Mucosa of rectum (tissue), 2 donors: ENCODE measurements around the gene ST3GAL6.

ENCODE experiments used
- H3K27ac ChIP-seq, 2 donors: one replicate each; pipeline ENCODE4 v1.7.0; 2013; ENCODE audit warnings: inconsistent platforms in 2 of 2, low read depth in 2 of 2, low read length in 2 of 2
- H3K27me3 ChIP-seq, 2 donors: one replicate each; pipeline ENCODE4 v1.7.0; 2013; ENCODE audit warnings: low read length in 2 of 2; ENCODE audit not compliant: control insufficient read depth in 2 of 2, insufficient read depth in 2 of 2
- H3K36me3 ChIP-seq, 2 donors: one replicate each; pipeline ENCODE4 v1.7.0; 2013; ENCODE audit warnings: low read length in 2 of 2; ENCODE audit not compliant: control insufficient read depth in 2 of 2, insufficient read depth in 2 of 2
- H3K4me1 ChIP-seq, 2 donors: one replicate each; pipeline ENCODE4 v1.7.0; 2013; ENCODE audit warnings: low read length in 2 of 2, mild to moderate bottlenecking in 1 of 2; ENCODE audit not compliant: control insufficient read depth in 2 of 2, insufficient read depth in 2 of 2
- H3K4me3 ChIP-seq, 2 donors: one replicate each; pipeline ENCODE4 v1.7.0; 2013; ENCODE audit warnings: low read length in 2 of 2
- H3K9ac ChIP-seq, 2 donors: one replicate each; pipeline ENCODE4 v1.7.0; 2013; ENCODE audit warnings: low read length in 2 of 2, low read depth in 1 of 2, mild to moderate bottlenecking in 1 of 2
- H3K9me3 ChIP-seq, 2 donors: one replicate each; pipeline ENCODE4 v1.7.0; 2013; ENCODE audit warnings: low read length in 2 of 2; ENCODE audit not compliant: control insufficient read depth in 2 of 2
- donor health status: healthy.
- donor health status: Normal muscosa, but diverticular disease.

Gene ST3GAL6

GRCh38 chr3:98808071-98808470 is 44.9 kb downstream of the ST3GAL6 start:
- no peak overlapping the region for H3K9ac ChIP-seq
- H3K36me3 ChIP-seq, result peaks cover 22 to 24% of the 10 kb centered on the region in 2 donors
- no peaks in the 10 kb centered on the region for H3K9me3 ChIP-seq
- no peaks in the 10 kb centered on the region for H3K27me3 ChIP-seq
- H3K4me1 ChIP-seq, result no peaks in the 10 kb centered on the region
- H3K27ac ChIP-seq, result no peak overlapping the region
- no peak overlapping the region for H3K4me3 ChIP-seq

GRCh38 chr3:98809557-98809956 is 46.4 kb downstream of the ST3GAL6 start:
- Histone ChIP-seq H3K36me3 (peaks cover 22 to 24% of the 10 kb centered on the region in 2 donors), H3K9me3 (no peaks in the 10 kb centered on the region), H3K4me3 (no peak overlapping the region), H3K27me3 (no peaks in the 10 kb centered on the region), H3K9ac (no peak overlapping the region), H3K4me1 (no peaks in the 10 kb centered on the region), H3K27ac (no peak overlapping the region)

GRCh38 chr3:98811048-98811447 is 47.9 kb downstream of the ST3GAL6 start:
- H3K36me3 ChIP-seq, result peaks cover 17 to 19% of the 10 kb centered on the region in 2 donors
- no peaks in the 10 kb centered on the region for H3K9me3 ChIP-seq
- no peaks in the 10 kb centered on the region for H3K27me3 ChIP-seq
- no peak overlapping the region for H3K9ac ChIP-seq
- H3K4me3 ChIP-seq, result no peak overlapping the region
- no peaks in the 10 kb centered on the region for H3K4me1 ChIP-seq
- H3K27ac ChIP-seq, result no peak overlapping the region

- Histone ChIP-seq H3K9me3 (no peaks in the 10 kb centered on the region), H3K9ac (no peak overlapping the region), H3K4me1 (no peaks in the 10 kb centered on the region), H3K36me3 (peaks cover under 1 to 7% of the 10 kb centered on the region in 2 donors), H3K27me3 (no peaks in the 10 kb centered on the region), H3K27ac (no peak overlapping the region), H3K4me3 (no peak overlapping the region)
Observed at GRCh38 chr3:98812851-98813374, 49.8 kb downstream of the ST3GAL6 start.

GRCh38 chr3:98814817-98815420 is 51.8 kb downstream of the ST3GAL6 start:
- Histone ChIP-seq H3K36me3 (no peaks in the 10 kb centered on the region), H3K4me3 (no peak overlapping the region), H3K9ac (no peak overlapping the region), H3K27me3 (no peaks in the 10 kb centered on the region), H3K4me1 (no peaks in the 10 kb centered on the region), H3K27ac (no peak overlapping the region), H3K9me3 (no peaks in the 10 kb centered on the region)

- no peaks in the 10 kb centered on the region for H3K36me3 ChIP-seq
- no peaks in the 10 kb centered on the region for H3K9me3 ChIP-seq
- no peak overlapping the region for H3K27ac ChIP-seq
- H3K27me3 ChIP-seq, result no peaks in the 10 kb centered on the region
- no peaks in the 10 kb centered on the region for H3K4me1 ChIP-seq
- H3K4me3 ChIP-seq, result no peak overlapping the region
- no peak overlapping the region for H3K9ac ChIP-seq
Observed at GRCh38 chr3:98817547-98818041, 54.5 kb downstream of the ST3GAL6 start.

GRCh38 chr3:98821063-98821462 is 57.9 kb downstream of the ST3GAL6 start:
- Histone ChIP-seq H3K27me3 (no peaks in the 10 kb centered on the region), H3K27ac (no peak overlapping the region), H3K4me3 (no peak overlapping the region), H3K9me3 (no peaks in the 10 kb centered on the region), H3K36me3 (no peaks in the 10 kb centered on the region), H3K4me1 (no peaks in the 10 kb centered on the region), H3K9ac (no peak overlapping the region)

- Histone ChIP-seq H3K9me3 (no peaks in the 10 kb centered on the region), H3K4me3 (no peak overlapping the region), H3K4me1 (no peaks in the 10 kb centered on the region), H3K36me3 (no peaks in the 10 kb centered on the region), H3K27ac (no peak overlapping the region), H3K9ac (no peak overlapping the region), H3K27me3 (no peaks in the 10 kb centered on the region)
Observed at GRCh38 chr3:98823791-98824190, 60.7 kb downstream of the ST3GAL6 start.

- no peak overlapping the region for H3K9ac ChIP-seq
- H3K27ac ChIP-seq, result no peak overlapping the region
- no peaks in the 10 kb centered on the region for H3K27me3 ChIP-seq
- H3K4me1 ChIP-seq, result no peaks in the 10 kb centered on the region
- H3K9me3 ChIP-seq, result no peaks in the 10 kb centered on the region
- no peaks in the 10 kb centered on the region for H3K36me3 ChIP-seq
- H3K4me3 ChIP-seq, result no peak overlapping the region
Observed at GRCh38 chr3:98824256-98824655, 61.1 kb downstream of the ST3GAL6 start.

- H3K4me1 ChIP-seq, result no peaks in the 10 kb centered on the region
- no peaks in the 10 kb centered on the region for H3K27me3 ChIP-seq
- no peaks in the 10 kb centered on the region for H3K9me3 ChIP-seq
- H3K9ac ChIP-seq, result no peak overlapping the region
- no peak overlapping the region for H3K4me3 ChIP-seq
- H3K36me3 ChIP-seq, result no peaks in the 10 kb centered on the region
- H3K27ac ChIP-seq, result no peak overlapping the region
Observed at GRCh38 chr3:98826126-98826525, 63.0 kb downstream of the ST3GAL6 start.
